Measurements from ENCODE around the gene DOC2A.

The DOC2A gene

DNA sequence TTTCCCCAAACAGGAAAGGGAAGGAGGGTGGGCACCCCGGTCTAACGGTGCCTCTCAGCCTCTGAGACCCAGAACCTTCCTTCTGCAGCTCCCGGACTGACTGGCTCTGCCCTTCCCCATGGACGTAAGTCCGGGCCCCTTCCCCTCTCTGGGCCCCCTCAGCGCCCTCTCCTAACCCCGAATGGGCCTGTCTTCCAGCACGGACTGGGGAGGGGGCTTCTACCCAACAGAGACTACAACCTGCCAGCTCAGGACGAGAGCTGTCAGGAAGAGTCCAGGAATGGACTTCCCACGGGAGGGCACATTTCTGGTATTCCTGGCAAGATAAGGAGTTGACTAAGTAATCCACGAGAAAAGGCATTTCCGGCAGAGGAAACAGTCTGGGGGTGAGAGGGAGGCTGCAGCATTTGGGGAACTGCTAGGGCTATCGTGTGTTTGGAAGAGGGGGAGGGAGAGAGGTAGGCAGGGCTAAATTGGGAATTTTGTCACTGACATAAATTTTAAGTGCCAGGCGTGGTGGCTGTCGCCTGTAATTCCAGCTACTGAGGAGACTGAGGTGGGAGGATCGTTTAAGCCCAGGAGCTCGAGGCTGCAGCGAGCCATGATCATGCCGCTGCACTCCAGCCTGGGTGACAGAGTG is 42.7 kb upstream of the DOC2A start (continued):
- TF ChIP-seq, protein P1, sequence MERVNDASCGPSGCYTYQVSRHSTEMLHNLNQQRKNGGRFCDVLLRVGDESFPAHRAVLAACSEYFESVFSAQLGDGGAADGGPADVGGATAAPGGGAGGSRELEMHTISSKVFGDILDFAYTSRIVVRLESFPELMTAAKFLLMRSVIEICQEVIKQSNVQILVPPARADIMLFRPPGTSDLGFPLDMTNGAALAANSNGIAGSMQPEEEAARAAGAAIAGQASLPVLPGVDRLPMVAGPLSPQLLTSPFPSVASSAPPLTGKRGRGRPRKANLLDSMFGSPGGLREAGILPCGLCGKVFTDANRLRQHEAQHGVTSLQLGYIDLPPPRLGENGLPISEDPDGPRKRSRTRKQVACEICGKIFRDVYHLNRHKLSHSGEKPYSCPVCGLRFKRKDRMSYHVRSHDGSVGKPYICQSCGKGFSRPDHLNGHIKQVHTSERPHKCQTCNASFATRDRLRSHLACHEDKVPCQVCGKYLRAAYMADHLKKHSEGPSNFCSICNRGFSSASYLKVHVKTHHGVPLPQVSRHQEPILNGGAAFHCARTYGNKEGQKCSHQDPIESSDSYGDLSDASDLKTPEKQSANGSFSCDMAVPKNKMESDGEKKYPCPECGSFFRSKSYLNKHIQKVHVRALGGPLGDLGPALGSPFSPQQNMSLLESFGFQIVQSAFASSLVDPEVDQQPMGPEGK (tag by site-specific recombination; IDR thresholded peaks at IDR 0.05) = peak; percentile 87
- TF ChIP-seq, protein P2, sequence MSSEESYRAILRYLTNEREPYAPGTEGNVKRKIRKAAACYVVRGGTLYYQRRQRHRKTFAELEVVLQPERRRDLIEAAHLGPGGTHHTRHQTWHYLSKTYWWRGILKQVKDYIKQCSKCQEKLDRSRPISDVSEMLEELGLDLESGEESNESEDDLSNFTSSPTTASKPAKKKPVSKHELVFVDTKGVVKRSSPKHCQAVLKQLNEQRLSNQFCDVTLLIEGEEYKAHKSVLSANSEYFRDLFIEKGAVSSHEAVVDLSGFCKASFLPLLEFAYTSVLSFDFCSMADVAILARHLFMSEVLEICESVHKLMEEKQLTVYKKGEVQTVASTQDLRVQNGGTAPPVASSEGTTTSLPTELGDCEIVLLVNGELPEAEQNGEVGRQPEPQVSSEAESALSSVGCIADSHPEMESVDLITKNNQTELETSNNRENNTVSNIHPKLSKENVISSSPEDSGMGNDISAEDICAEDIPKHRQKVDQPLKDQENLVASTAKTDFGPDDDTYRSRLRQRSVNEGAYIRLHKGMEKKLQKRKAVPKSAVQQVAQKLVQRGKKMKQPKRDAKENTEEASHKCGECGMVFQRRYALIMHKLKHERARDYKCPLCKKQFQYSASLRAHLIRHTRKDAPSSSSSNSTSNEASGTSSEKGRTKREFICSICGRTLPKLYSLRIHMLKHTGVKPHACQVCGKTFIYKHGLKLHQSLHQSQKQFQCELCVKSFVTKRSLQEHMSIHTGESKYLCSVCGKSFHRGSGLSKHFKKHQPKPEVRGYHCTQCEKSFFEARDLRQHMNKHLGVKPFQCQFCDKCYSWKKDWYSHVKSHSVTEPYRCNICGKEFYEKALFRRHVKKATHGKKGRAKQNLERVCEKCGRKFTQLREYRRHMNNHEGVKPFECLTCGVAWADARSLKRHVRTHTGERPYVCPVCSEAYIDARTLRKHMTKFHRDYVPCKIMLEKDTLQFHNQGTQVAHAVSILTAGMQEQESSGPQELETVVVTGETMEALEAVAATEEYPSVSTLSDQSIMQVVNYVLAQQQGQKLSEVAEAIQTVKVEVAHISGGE (tag by site-specific recombination; conservative IDR thresholded peaks at IDR 0.05; ENCODE audit: low read depth) = peak; percentile 48
- TF ChIP-seq, protein P3, sequence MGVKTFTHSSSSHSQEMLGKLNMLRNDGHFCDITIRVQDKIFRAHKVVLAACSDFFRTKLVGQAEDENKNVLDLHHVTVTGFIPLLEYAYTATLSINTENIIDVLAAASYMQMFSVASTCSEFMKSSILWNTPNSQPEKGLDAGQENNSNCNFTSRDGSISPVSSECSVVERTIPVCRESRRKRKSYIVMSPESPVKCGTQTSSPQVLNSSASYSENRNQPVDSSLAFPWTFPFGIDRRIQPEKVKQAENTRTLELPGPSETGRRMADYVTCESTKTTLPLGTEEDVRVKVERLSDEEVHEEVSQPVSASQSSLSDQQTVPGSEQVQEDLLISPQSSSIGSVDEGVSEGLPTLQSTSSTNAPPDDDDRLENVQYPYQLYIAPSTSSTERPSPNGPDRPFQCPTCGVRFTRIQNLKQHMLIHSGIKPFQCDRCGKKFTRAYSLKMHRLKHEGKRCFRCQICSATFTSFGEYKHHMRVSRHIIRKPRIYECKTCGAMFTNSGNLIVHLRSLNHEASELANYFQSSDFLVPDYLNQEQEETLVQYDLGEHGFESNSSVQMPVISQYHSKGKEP (tag by site-specific recombination; IDR thresholded peaks at IDR 0.05) = peak; percentile 38; the same call in 1 of the 2 replicates
- TF ChIP-seq ZNF211 (tag by site-specific recombination; IDR thresholded peaks at IDR 0.05; ENCODE audit: low read depth) = no peak
- TF ChIP-seq ZNF2 (tag by site-specific recombination; IDR thresholded peaks at IDR 0.05) = no peak
- no peak for TF ChIP-seq ZFP69B (tag by site-specific recombination; IDR thresholded peaks at IDR 0.05)
- TF ChIP-seq ZNF202 (tag by site-specific recombination; IDR thresholded peaks at IDR 0.05; ENCODE audit: borderline replicate concordance) = no peak
- TF ChIP-seq ZNF114 (tag by site-specific recombination; IDR thresholded peaks at IDR 0.05) = no peak
- 0 out of 2 replicates have a peak, but pooled peaks have one; percentile 51 for TF ChIP-seq MEIS1 (CRISPR knock-in tag; IDR thresholded peaks at IDR 0.05; ENCODE audit: borderline replicate concordance)
- TF ChIP-seq, protein P4, sequence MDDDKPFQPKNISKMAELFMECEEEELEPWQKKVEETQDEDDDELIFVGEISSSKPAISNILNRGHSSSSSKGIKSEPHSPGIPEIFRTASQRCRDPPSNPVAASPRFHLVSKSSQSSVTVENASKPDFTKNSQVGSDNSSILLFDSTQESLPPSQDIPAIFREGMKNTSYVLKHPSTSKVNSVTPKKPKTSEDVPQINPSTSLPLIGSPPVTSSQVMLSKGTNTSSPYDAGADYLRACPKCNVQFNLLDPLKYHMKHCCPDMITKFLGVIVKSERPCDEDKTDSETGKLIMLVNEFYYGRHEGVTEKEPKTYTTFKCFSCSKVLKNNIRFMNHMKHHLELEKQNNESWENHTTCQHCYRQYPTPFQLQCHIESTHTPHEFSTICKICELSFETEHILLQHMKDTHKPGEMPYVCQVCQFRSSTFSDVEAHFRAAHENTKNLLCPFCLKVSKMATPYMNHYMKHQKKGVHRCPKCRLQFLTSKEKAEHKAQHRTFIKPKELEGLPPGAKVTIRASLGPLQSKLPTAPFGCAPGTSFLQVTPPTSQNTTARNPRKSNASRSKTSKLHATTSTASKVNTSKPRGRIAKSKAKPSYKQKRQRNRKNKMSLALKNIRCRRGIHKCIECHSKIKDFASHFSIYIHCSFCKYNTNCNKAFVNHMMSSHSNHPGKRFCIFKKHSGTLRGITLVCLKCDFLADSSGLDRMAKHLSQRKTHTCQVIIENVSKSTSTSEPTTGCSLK (tag by site-specific recombination; IDR thresholded peaks at IDR 0.05) = no peak
- peak; percentile 33; the same call in 1 of the 2 replicates for TF ChIP-seq KLF1 (tag by site-specific recombination; IDR thresholded peaks at IDR 0.05)
- peak; percentile 77 for TF ChIP-seq SP2 (tag by site-specific recombination; IDR thresholded peaks at IDR 0.05)
- TF ChIP-seq ZNF341 (tag by site-specific recombination; IDR thresholded peaks at IDR 0.05; ENCODE audit: low read depth) = peak; percentile 99
- TF ChIP-seq, protein P5, sequence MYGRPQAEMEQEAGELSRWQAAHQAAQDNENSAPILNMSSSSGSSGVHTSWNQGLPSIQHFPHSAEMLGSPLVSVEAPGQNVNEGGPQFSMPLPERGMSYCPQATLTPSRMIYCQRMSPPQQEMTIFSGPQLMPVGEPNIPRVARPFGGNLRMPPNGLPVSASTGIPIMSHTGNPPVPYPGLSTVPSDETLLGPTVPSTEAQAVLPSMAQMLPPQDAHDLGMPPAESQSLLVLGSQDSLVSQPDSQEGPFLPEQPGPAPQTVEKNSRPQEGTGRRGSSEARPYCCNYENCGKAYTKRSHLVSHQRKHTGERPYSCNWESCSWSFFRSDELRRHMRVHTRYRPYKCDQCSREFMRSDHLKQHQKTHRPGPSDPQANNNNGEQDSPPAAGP (tag by site-specific recombination; IDR thresholded peaks at IDR 0.05) = peak; percentile 93
- TF ChIP-seq ZNF664 (tag by site-specific recombination; IDR thresholded peaks at IDR 0.05) = 0 out of 2 replicates have a peak, but pooled peaks have one; percentile 70
- peak; percentile 81 for TF ChIP-seq IKZF3 (tag by site-specific recombination; IDR thresholded peaks at IDR 0.05)
- TF ChIP-seq ZNF558 (tag by site-specific recombination; IDR thresholded peaks at IDR 0.05) = no peak
- peak; percentile 92 for TF ChIP-seq ZNF335 (tag by site-specific recombination; conservative IDR thresholded peaks at IDR 0.05)
- TF ChIP-seq, protein P6, sequence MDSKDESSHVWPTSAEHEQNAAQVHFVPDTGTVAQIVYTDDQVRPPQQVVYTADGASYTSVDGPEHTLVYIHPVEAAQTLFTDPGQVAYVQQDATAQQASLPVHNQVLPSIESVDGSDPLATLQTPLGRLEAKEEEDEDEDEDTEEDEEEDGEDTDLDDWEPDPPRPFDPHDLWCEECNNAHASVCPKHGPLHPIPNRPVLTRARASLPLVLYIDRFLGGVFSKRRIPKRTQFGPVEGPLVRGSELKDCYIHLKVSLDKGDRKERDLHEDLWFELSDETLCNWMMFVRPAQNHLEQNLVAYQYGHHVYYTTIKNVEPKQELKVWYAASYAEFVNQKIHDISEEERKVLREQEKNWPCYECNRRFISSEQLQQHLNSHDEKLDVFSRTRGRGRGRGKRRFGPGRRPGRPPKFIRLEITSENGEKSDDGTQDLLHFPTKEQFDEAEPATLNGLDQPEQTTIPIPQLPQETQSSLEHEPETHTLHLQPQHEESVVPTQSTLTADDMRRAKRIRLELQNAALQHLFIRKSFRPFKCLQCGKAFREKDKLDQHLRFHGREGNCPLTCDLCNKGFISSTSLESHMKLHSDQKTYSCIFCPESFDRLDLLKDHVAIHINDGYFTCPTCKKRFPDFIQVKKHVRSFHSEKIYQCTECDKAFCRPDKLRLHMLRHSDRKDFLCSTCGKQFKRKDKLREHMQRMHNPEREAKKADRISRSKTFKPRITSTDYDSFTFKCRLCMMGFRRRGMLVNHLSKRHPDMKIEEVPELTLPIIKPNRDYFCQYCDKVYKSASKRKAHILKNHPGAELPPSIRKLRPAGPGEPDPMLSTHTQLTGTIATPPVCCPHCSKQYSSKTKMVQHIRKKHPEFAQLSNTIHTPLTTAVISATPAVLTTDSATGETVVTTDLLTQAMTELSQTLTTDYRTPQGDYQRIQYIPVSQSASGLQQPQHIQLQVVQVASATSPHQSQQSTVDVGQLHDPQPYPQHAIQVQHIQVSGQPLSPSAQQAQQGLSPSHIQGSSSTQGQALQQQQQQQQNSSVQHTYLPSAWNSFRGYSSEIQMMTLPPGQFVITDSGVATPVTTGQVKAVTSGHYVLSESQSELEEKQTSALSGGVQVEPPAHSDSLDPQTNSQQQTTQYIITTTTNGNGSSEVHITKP (tag by site-specific recombination; IDR thresholded peaks at IDR 0.05) = peak; percentile 89
- no peak for TF ChIP-seq ZNF391 (tag by site-specific recombination; IDR thresholded peaks at IDR 0.05; ENCODE audit: borderline replicate concordance, low read depth)
- no peak for TF ChIP-seq ZNF10 (tag by site-specific recombination; IDR thresholded peaks at IDR 0.05)
- TF ChIP-seq, protein P7, sequence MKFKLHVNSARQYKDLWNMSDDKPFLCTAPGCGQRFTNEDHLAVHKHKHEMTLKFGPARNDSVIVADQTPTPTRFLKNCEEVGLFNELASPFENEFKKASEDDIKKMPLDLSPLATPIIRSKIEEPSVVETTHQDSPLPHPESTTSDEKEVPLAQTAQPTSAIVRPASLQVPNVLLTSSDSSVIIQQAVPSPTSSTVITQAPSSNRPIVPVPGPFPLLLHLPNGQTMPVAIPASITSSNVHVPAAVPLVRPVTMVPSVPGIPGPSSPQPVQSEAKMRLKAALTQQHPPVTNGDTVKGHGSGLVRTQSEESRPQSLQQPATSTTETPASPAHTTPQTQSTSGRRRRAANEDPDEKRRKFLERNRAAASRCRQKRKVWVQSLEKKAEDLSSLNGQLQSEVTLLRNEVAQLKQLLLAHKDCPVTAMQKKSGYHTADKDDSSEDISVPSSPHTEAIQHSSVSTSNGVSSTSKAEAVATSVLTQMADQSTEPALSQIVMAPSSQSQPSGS (tag by site-specific recombination; IDR thresholded peaks at IDR 0.05; ENCODE audit: low read depth) = no peak
- no peak for TF ChIP-seq ZNF624 (tag by site-specific recombination; IDR thresholded peaks at IDR 0.05)
- TF ChIP-seq WT1 (tag by site-specific recombination; IDR thresholded peaks at IDR 0.05) = peak; percentile 34
